IPS DF 6.9 (cell line): ENCODE data around the gene ZNF771.

ENCODE experiments used
- DNase-seq: peaks from one replicate; pipeline ENCODE4 v3.0.0-alpha.2; 2013; ENCODE audit warnings: low read depth, low spot score
- H3K27ac ChIP-seq: one replicate; pipeline ENCODE4 v1.5.1; 2013; ENCODE audit warnings: low read length, control low read depth
- H3K27me3 ChIP-seq: 2 replicates; pipeline ENCODE4 v1.6.1; 2013; ENCODE audit warnings: mild to moderate bottlenecking, low read length; ENCODE audit not compliant: control insufficient read depth, insufficient read depth
- H3K36me3 ChIP-seq: 2 replicates; pipeline ENCODE4 v1.6.1; 2013; ENCODE audit warnings: low read length; ENCODE audit not compliant: control insufficient read depth, insufficient read depth
- H3K4me1 ChIP-seq: 2 replicates; pipeline ENCODE4 v1.6.1; 2013; ENCODE audit warnings: low read length; ENCODE audit not compliant: control insufficient read depth, insufficient read depth
- H3K4me3 ChIP-seq: 2 replicates; pipeline ENCODE4 v1.5.1; 2013; ENCODE audit warnings: mild to moderate bottlenecking, low read length
- H3K9me3 ChIP-seq: 2 replicates; pipeline ENCODE4 v1.6.1; 2013; ENCODE audit warnings: low read length, inconsistent platforms; ENCODE audit not compliant: control insufficient read depth, insufficient read depth
- WGBS: extraction: QIAGEN DNeasy Blood & Tissue Kit; methylation state at CpG from one replicate; pipeline ENCODE4 v1.1.7; 2013; ENCODE audit warnings: mixed read lengths, missing lambda C conversion rate; ENCODE audit not compliant: insufficient read length, insufficient coverage; 5-methylcytosine and 5-hydroxymethylcytosine counted together

ZNF771 gene

GRCh38 chr16:30375864-30376263 is 31.5 kb upstream of the ZNF771 start:
- Histone ChIP-seq H3K27me3 (no peaks in the 10 kb centered on the region), H3K9me3 (no peaks in the 10 kb centered on the region), H3K36me3 (no peaks in the 10 kb centered on the region), H3K27ac (no peak overlapping the region), H3K4me3 (no peak overlapping the region), H3K4me1 (no peaks in the 10 kb centered on the region)
- WGBS, result no CpG with 5 or more reads among the region's 8 CpGs
- DNase-seq, result no peak

GRCh38 chr16:30376461-30376902 is 30.9 kb upstream of the ZNF771 start:
- Histone ChIP-seq H3K27me3 (no peaks in the 10 kb centered on the region), H3K4me3 (no peak overlapping the region), H3K36me3 (no peaks in the 10 kb centered on the region), H3K27ac (no peak overlapping the region), H3K4me1 (no peaks in the 10 kb centered on the region), H3K9me3 (no peaks in the 10 kb centered on the region)
- DNase-seq, result no peak
- WGBS, result no CpG with 5 or more reads among the region's 8 CpGs

GRCh38 chr16:30377050-30377811 is 30.2 kb upstream of the ZNF771 start:
- DNase-seq, result no peak
- Histone ChIP-seq H3K4me3 (peak overlapping the region; percentile 4; the same call in 1 of the 2 replicates), H3K9me3 (no peaks in the 10 kb centered on the region), H3K27ac (no peak overlapping the region), H3K4me1 (no peaks in the 10 kb centered on the region), H3K27me3 (no peaks in the 10 kb centered on the region), H3K36me3 (no peaks in the 10 kb centered on the region)
- no CpG with 5 or more reads among the region's 29 CpGs for WGBS

GRCh38 chr16:30377812-30378235 is 29.6 kb upstream of the ZNF771 start:
- no peak overlapping the region for H3K27ac ChIP-seq
- no peak for DNase-seq
- H3K4me1 ChIP-seq, result no peaks in the 10 kb centered on the region
- H3K4me3 ChIP-seq, result peak overlapping the region; percentile 22; the same call in 1 of the 2 replicates
- H3K27me3 ChIP-seq, result no peaks in the 10 kb centered on the region
- no CpG with 5 or more reads among the region's 39 CpGs for WGBS
- no peaks in the 10 kb centered on the region for H3K36me3 ChIP-seq
- H3K9me3 ChIP-seq, result no peaks in the 10 kb centered on the region

GRCh38 chr16:30378236-30379157 is 28.9 kb upstream of the ZNF771 start:
- Histone ChIP-seq H3K27me3 (no peaks in the 10 kb centered on the region), H3K27ac (no peak overlapping the region), H3K9me3 (no peaks in the 10 kb centered on the region), H3K4me3 (peak overlapping the region; percentile 52), H3K4me1 (no peaks in the 10 kb centered on the region), H3K36me3 (no peaks in the 10 kb centered on the region)
- WGBS, result no CpG with 5 or more reads among the region's 67 CpGs
- peak; percentile 93 for DNase-seq

GRCh38 chr16:30379158-30379783 is 28.1 kb upstream of the ZNF771 start:
- Histone ChIP-seq H3K4me1 (no peaks in the 10 kb centered on the region), H3K27ac (no peak overlapping the region), H3K36me3 (no peaks in the 10 kb centered on the region), H3K27me3 (no peaks in the 10 kb centered on the region), H3K4me3 (peak overlapping the region; percentile 52), H3K9me3 (no peaks in the 10 kb centered on the region)
- WGBS, result no CpG with 5 or more reads among the region's 27 CpGs
- DNase-seq, result no peak

- H3K4me3 ChIP-seq, result no peak overlapping the region
- H3K27me3 ChIP-seq, result no peaks in the 10 kb centered on the region
- H3K9me3 ChIP-seq, result no peaks in the 10 kb centered on the region
- H3K4me1 ChIP-seq, result no peaks in the 10 kb centered on the region
- DNase-seq, result no peak
- no CpG with 5 or more reads among the region's 4 CpGs for WGBS
- H3K27ac ChIP-seq, result no peak overlapping the region
- H3K36me3 ChIP-seq, result no peaks in the 10 kb centered on the region
These were observed 27.2 kb upstream of the ZNF771 start for GRCh38 chr16:30380072-30380802.

- no peak overlapping the region for H3K27ac ChIP-seq
- DNase-seq, result no peak
- no peak overlapping the region for H3K4me3 ChIP-seq
- no peaks in the 10 kb centered on the region for H3K27me3 ChIP-seq
- no CpG with 5 or more reads among the region's 6 CpGs for WGBS
- H3K4me1 ChIP-seq, result no peaks in the 10 kb centered on the region
- H3K36me3 ChIP-seq, result no peaks in the 10 kb centered on the region
- H3K9me3 ChIP-seq, result no peaks in the 10 kb centered on the region
These were observed 26.6 kb upstream of the ZNF771 start for GRCh38 chr16:30380803-30381208.

- H3K4me3 ChIP-seq, result no peak overlapping the region
These were observed 25.9 kb upstream of the ZNF771 start for GRCh38 chr16:30381291-30382041.

More at GRCh38 chr16:30381291-30382041, 25.9 kb upstream of the ZNF771 start:
- H3K27me3 ChIP-seq, result no peaks in the 10 kb centered on the region
- no peaks in the 10 kb centered on the region for H3K9me3 ChIP-seq
- no peaks in the 10 kb centered on the region for H3K4me1 ChIP-seq
- DNase-seq, result no peak
- no CpG with 5 or more reads among the region's 13 CpGs for WGBS
- no peaks in the 10 kb centered on the region for H3K36me3 ChIP-seq
- no peak overlapping the region for H3K27ac ChIP-seq
